Islet of Langerhans (tissue), 1 donor: ENCODE data around the gene LAGE3.
"Not testable (repeated sequence)": the region's sequence is repeated elsewhere in the genome, so short reads cannot be mapped to it uniquely, and the experiment has no call there.

Source experiments
- FAIRE-seq: peaks from one replicate; lab custom pipeline; 2011; peaks lifted over from hg19 to GRCh38; lab: Jason Lieb, UNC

LAGE3 gene

DNA sequence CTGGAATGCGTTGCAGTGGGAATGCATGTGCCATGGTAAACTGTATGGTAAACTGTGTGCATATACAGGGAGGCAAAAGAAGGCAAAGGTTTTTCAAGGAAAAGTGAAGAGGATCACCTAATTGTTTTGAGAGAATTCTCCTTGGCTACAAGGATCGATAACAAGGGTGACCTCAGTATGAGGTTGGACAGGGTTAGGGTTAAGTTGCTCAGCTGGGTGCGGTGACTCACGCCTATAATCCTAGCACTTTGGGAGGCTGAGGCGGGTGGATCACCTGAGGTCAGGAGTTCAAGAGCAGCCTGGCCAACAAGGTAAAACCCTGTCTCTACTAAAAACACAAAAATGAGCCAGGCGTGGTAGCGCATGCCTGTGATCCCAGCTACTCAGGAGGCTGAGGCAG, 22.3 kb upstream of the LAGE3 start:
- FAIRE-seq: not testable (repeated sequence)

DNA sequence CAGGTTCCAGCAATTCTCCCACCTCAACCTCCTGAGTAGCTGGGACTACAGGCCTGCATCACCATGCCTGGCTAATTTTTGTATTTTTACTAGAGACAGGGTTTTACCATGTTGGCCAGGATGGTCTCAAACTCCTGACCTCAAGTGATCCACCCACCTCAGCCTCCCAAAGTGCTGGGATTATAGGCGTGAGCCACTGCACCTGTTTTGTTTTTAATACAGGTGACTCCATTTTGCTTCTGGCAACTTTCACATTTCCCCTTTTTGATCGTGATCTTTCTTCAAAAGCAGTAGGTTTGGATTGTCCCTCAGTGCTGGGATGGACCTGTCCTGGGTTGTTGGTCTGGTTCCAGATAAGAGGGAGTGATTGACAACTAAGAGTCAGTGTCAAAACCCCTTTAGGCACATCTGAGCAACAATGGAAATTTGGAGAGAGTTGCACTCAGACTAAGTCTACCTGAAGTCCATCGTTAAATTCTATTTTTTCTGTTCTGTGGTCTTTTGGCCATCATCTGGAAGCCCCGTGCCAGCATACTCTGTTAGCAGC, 17.6 kb upstream of the LAGE3 start:
- not testable (repeated sequence) for FAIRE-seq

DNA sequence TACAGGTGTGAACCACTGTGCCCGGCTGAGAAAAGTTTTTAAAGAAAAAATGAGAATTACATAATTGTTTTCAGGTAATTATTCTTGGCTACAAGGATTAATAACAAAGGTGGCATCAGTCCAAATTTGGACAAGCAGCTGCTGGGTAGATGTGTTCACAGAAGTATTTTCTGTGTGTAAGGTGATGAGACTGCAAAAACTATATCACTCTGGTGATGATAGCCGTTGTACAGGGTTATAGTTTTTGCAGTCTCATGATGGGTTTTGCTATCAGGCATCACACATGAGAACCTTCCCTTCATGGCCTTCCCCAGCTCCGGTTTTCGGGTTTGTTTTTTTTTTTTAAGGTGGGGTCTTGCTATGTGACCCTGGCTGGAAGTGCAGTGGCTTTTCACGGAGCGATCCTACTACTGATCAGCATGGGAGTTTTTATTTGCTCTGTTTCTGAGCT, 16.4 kb upstream of the LAGE3 start:
- FAIRE-seq: no peak

DNA sequence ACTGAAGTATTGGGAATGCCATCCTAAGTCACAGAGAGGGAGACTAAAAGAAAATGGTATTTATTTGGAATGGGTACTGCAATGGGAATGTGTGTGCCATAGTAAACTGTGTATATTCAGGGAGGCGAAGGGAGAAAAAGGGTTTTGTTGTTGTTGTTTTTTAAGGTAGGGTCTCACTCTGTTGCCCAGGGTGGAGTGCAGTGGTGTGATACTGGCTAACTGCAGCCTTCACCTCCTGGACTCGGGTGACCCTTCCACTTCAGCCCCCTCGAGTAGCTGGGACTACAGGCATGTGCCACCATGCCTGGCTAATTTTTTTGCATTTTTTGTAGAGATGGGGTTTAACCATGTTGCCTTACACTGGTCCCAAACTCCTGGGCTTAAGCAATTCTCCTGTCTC, 15.6 kb upstream of the LAGE3 start:
- no peak for FAIRE-seq

DNA sequence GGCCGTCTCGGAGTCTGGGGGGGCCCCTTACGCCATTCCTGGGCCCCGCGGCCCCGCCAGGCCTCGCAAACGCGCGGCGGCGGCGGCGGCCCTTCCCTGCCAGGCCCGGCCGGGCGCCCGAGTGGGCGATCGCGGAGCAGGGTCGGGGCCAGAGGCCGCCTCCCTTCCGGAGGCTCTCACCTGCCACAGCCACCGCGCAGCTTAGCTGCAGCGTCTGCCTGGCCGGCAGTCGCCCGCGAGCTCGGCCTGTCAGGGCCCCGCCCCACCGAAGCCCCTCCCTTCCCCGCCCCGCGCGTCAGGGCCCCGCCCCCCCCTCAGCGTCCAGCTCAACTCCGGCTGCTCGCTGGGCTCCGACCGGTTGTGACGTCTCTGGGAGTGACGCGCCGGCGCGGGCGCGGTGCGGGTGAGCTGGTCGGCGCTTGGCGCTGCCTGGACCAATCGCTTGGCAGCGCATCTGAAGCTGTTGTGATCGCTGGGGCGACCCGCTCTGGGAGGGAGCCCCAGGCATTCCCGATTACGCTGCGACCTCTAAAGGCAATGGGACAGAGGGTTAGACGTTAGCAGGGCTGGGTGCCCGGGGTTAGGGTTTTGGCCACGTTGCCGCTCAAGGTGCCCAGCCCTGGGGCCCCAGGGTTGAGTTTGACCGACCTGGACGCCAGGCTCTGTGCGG, 11.5 kb upstream of the LAGE3 start, which contains the start of gene SLC10A3:
TSS of gene SLC10A3 (minus strand) at position 216 of the 670 bp plus-strand sequence. CDS start 1,689 bp downstream, outside the sequence.
- peak; percentile 41 for FAIRE-seq

DNA sequence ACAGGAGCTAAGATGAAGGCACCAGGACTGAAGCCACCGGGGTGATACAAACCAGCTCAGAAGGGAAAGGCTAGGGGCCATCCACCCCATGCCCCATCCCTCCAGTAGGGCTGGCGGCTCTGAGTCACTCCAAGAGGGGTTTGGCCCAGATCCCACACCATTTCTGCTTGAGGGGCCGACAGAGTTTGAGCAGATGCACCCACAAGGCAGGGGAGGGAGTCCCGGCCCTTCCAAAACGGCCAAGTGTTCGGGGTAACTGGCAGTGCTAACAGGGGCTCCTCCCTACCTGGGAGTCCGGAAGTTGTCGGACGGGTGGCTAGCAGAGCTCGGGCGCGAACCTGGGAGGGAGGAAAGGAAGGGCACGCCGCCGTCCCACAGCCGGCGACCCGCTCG, 10.9 kb upstream of the LAGE3 start:
- FAIRE-seq: no peak

DNA sequence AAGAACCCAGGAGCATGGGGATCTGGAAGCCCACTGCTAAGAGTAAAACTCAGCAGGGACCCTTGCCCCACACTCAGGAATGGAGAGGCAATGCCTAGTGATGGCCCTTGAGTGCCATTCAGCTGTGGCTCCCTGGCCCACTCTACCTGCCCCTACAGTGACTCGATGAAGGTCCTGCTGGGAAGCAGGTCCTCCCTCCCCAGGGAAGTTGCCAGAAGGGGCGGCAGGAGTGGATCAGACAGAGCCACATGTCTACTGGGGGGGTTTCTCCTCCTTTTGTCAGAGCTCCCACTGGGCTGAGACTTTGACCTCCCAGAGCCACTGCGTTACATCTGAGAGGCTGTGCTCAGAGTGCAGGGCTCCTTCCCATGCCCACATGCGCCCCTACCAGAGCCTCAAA, 10.1 kb upstream of the LAGE3 start:
- FAIRE-seq: no peak

DNA sequence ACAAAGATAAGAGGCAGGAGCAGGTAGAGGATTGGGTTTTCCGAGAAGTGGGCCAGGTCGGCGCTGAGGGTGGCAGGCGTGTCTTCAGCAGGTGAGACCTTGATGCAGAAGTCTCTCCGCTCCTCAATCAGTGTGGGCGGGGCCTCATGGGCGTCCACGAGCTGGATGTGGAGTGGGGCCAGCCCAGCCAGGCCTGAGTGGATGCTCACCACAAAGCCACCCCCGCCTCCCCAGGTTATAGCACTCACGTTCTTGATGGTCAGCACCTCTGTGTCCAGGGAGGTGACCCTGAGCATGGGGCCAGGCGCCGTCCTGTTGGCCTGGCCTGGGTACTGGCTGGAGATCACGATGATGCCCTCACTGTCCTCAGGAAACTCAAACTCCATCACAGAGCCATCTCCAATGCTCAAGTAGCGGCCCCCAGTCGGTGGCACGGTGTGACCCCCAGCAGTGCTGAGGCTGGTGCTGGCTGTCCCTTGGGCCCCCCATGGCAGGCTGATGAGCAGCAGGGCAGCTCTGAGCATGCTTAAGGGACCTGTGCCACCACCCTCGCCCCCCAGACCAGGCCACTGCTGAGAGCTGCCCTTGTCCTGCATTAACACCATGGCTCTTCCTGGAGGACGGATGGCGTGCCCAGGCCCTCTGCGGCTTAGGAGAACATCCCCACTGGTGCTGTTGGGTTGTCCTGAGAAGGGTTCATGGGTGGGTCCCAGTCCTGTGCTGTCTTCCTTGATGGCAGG, 9.4 kb upstream of the LAGE3 start:
- FAIRE-seq: no peak

DNA sequence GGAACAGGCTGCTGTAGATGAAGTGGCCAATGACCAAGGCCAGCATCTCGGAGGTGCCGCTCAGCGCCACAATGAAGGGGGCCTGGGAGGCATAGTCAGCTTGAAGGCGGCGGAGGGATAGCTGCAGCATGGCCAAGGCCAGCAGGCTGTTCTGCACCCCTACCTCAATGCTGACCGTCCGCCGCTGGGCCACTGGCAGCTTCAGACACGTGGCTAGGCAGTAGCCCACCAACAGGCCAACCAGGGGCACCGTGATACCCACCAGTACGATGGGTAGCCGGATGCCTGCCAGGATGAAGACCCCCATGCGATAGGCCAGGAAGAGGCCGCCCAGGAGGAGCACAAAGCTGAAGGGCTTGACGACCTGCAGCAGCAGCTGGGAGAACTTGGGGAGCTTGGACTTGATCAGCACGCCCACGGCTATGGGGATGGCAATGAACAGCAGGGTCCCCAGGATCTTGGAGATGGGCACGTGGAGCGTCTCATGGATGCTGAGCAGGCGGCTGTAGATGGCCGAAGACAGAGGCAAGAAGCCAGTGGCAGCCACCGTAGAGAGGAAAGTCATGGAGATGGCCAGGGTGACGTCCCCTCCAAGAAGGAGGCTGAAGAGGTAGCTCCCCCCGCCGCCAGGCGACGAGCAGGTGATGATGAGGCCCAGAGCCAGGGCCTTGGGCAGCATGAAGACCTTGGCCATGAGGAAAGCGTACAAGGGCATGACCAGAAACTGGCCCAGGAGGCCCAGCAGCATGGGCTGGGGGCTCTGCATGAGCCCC, 8.6 kb upstream of the LAGE3 start:
- FAIRE-seq: no peak

DNA sequence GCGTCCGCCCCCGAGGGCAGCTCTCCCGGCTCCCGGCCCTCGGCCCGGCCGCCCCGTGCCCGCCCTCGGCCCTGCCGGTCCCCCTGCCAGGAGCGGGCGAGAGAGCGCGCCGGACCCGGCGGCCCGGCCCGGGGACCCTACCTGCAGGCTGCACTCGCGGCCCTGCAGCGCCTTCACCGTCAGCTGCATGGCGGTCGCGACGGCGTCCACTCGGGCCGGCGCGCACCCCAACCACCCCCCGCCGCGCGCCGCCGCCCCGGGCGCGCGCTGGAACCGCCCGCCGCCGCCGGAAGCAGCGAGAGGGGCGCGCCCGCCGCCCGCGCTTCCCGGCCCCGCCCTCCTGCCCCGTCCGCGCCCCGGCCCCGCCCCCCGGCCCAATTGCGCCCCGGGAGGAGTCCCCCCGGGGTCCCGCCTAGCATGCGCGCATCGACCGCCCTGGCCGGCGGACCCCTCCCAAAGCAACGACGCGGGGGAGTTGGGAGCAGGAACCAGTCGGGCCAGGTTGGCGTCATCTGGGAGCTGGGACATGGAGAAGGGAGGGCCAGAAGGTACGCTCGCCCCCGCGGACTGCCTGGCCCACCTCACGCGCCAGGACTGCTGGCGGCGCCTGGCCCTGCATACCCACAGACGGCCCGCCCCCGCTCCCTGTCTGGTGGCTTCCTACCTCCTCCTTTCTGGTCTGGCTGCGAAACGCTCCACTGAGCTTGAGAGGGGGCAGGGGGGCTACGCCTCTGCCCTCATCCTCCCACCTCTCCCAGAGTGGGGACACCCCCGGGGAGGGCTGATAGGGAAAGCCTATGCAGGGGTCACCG, 7.5 kb upstream of the LAGE3 start, which contains the start of gene UBL4A:
TSS of gene UBL4A (minus strand) at position 220 of the 812 bp plus-strand sequence. CDS start at position 189, 31 bp downstream.
- no peak for FAIRE-seq

DNA sequence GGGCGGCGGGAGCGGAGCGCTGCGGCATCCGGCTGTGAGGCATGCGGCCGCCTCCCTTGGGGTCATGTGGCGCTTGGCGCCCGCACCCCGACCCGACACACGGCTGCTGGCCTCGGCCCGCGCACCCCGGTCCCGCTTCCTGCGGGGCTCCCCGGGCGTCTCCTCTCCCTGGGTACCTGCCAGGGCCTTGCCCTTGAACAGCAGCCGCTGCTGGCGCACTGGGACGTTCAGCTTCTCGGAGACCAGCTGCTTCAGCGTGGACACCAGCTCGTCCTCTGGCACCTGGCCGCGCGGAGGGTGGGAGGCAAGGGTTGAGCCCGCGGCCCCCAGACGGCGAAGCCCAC, 6.9 kb upstream of the LAGE3 start:
- no peak for FAIRE-seq

DNA sequence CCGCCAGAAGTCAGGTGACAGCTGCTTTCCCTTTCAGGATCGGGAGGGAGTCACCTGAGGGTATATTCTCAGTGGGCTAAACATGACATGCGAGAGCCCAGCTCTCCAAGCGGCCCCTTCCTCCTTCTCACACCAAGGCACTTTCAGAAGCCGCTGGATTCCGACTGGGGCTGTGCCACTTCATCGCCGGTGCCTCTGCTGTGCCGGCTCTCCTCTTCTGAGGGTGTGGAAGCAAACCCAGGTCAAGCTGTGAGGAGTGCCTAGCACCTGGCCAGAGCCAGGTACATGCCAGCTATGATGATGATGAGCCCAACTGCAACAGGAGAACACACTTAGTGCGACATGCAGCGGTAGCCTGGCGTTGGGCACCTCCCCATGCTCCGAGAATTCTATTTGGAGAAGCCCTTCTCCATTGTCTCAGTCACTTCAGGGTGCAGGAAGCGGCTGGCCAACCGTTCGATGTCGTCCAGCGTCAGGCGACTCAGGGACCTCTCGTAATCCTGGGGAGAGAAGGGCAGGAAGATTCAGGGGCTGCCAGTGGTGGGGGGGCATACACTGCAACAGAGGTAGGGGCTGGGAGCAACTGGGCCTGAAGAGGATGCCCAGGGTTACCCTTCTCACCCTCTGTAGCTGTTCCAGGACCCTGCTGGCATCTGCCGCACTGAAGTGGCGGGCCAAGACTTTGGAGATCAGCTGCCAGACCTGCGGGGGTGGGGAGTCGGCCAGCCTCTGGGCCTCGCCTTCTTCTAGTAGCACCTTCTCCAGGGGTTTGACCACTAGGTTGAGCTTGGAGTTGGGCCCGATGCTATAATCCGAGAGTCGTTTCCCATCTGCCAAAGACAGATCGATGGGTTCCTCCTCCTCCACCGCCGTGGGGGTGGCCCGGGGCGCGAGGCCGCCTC, 6.3 kb upstream of the LAGE3 start:
- no peak for FAIRE-seq

DNA sequence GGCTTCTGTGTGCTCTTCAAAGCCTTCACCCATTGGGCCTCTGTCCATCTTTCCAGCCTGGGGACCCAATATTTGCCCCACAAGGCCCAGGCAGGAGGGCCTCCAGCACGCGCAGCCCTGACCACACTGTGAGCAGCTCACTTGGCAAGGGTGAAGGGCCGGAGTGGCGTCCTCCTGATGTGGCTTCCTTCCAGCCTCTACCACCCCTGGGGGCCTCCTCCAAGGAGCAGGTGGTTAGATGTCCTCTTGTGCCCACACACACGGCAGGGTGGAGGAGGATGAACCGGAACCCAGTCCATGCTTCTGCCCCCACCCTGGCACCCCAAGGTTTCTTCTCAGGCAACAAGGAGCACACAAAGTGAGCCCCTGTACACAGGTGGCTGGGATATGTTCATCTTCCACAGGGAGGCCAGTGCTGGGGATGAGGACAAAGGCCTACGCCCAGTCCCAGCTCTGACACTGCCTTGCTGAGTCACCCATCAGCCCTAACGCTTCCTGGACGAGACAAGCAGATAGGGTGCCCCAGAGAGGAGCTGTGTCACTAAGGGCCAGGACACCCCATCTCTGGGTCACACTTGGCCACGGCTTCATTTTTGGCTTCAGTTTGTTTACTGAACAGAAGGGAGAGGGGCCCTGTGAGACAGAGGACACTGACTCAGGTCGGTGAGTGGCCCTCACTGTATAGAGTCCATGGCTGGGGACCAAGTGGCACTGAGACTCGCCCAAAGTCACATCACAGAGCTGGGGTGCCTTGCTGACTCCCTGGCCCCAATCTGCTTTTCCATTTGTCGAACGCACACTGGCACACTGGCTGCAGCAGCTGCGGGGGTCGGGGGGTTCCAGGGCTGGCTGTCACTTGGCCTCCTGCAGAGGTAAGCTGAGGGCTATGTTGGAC, 5.4 kb upstream of the LAGE3 start:
- FAIRE-seq: no peak

DNA sequence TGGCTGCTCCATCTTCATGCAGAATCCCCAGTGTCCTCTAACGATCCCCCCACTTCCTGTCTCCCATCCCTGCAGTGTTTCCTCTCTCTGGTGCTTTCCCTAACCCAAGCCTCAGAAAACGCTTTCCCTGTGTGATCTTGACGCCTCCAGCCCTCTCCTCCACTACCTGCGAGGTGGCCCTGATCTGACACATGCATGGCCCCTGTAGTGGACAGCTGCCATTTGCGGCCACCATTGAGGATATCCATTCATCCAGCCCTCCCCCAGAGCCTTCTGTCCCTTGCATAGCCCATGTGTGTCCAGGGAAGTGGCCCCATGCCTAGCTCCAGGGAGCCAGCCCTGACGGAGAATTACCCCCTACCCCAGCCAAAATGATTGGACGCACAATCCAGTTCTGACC, 4.2 kb upstream of the LAGE3 start:
- FAIRE-seq: no peak

DNA sequence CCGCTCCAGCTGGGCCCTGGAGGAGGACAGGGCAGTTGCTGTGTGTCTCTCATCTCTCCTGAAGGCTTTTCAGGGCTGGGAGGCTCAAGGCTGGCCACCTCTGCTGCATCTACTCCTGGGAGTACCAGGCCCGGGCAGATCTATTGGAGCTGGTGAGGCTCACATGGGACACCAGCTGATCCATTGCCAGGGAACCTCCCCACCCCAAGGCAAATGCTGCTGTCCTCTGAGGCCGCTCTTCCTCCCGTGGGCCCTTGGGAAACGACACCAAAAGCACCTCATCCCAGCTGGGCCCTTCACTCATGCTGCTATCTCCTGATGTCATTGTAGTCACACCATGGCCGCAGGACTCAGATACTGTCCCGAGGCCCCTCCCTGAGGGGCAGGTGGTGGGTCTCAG, 3.7 kb upstream of the LAGE3 start:
- FAIRE-seq: no peak

DNA sequence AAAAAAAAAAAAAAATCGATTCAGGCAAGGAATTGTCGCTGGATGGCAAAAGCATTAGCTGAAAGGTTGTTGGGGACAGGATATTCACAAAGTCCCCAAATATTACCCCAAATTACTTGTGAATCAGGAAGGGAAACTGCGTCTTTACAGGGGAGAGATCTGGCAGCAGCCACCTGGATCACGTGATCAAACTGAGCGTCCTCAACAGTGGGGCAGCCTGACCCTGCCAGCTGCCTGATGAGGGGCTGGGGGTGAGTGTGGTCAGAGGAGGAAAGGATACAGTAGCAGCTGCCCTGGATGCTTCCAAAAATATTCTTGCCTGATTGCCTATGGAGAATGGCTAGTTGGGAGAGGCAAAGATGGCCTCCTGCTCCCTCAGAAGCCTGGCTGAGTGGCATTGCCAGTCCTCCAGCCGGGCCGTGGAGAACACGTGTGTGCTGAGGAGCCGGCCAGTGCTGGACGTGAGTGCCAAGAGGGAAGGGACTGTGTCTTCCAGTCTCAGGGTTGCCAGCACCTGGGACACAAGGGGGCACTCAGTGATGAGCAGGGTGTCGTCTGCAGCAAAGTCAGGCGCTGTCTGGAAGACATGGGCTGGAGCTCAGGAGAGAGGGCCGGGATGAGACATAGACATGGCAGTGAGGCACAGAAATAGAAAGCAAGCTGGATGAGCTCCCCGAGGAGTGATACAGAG, 3.0 kb upstream of the LAGE3 start:
- FAIRE-seq: no peak

DNA sequence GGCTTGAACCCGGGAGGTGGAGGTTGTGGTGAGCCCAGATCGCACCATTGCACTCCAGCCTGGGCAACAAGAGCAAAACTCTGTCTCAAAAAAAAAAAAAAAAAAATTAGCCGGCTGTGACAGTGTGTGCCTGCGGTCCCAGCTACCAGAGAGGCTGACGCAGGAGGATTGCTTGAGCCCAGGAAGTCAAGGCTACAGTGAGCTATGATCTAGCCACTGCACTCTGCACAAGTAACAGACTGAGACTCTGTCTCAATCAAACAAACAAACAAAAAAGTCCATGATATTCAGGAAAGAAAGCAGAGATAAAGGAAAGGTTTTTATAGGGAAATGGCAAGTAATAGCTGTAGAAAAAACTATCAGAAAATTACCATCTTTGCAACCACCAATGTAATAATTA, 2.1 kb upstream of the LAGE3 start:
- no peak for FAIRE-seq

DNA sequence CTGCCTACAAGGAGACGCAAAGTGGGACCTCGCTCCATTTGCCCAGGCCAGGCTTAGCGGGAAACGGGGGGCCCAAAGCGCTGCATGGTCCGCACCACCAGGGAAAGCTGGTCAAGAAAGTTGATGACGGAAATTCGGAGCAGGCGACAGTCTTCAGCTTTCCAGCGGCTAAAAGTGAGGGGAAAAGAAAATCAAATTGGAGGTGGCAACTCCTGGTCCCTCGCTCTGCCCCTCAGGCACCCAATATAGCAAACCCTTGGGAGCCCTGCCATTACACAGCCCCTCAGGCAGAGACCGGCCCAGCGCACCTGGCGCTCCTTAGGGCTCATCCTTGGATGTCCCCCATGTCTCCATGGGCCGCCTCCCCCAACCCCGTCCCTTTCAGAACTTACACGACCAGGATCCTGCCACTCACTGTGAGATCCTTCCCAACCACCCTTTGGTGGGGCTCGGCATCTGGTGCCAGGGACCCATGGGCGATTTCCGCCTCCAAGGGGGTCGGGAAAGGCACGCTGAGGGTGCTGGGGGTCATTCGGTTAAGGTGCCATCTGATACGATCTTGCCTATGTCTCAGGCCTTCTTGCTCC, 1.1 kb downstream of the LAGE3 start:
- no peak for FAIRE-seq

DNA sequence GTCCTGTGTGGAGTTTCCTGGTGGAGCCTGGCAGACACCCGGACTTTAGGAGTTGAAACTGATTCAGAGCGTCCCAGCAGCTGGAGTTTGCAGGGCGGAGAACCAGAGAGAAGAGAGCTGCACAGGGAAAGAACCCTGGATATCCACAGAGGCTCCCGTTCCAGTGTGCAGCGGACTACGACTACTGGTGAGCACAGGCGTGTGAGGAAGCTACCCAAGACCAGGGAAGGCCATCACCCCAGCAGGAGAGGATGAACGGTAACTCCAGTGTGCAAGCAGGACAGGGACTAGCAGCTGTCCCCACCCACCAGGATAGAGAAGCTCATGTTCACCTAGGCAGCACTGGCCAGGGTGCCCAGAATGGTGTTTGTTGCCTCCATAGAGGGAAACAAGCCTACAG, 2.3 kb downstream of the LAGE3 start:
- FAIRE-seq: no peak
